Measurements from ENCODE around the gene STAC3.

The STAC3 gene

DNA sequence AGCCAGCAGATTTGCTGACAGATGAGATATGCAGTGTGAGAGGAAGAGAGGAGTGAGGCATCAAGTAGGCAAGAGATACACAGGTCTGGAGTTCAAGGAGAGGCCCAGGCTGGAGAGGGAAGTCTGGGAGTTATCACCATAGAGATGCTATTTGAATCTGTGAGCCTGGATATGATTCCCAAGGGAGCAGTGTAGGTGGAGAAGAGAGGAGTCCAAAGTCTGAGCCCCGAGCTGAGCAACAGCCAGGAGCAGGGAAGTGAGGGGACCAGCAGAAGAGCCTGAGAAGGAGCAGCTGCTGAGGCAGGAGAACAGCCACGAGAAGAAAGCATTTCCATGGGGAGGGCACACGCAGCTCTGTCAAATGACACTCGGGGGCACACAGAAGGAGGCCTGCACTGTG lies 54.5 kb downstream of the STAC3 start:
- Histone ChIP-seq H3K79me1 (replicated peaks; ENCODE audit: low read length, poor library complexity, severe bottlenecking) (peaks cover 11% of the 10 kb centered on the region), H2BK120ac (ENCODE audit: low read depth, low read length) (no peak overlapping the region), H2BK12ac (ENCODE audit: low read length in 2 of 2) (no peak overlapping the region), H3K14ac (ENCODE audit: low read length in 2 of 2) (no peak overlapping the region), H3K9ac (ENCODE audit: low read length) (no peak overlapping the region), H3K4me2 (ENCODE audit: low read length, poor library complexity, severe bottlenecking) (no peak overlapping the region), H2AK5ac (ENCODE audit: low read length, severe bottlenecking) (no peak overlapping the region), H4K8ac (ENCODE audit: low read length) (no peak overlapping the region), H3K27ac (ENCODE audit: low read length, poor library complexity, severe bottlenecking) (no peak overlapping the region), H3K9me3 (ENCODE audit: control insufficient read depth, low read length) (no peaks in the 10 kb centered on the region), H3K27me3 (ENCODE audit: control insufficient read depth in 1 of 2, insufficient read depth in 1 of 2, low read length in 2 of 2) (no peaks in the 10 kb centered on the region), H2BK15ac (ENCODE audit: low read depth, poor library complexity, severe bottlenecking) (no peak overlapping the region), H3K4me3 (ENCODE audit: insufficient read depth in 1 of 2, low read depth in 1 of 2, low read length in 2 of 2) (no peak overlapping the region), H2BK5ac (ENCODE audit: low read depth, low read length, poor library complexity, severe bottlenecking) (no peak overlapping the region), H3K36me3 (ENCODE audit: control insufficient read depth in 1 of 2, insufficient read depth in 2 of 2, low read depth in 1 of 2, low read length in 2 of 2) (peaks cover 100% of the 10 kb centered on the region in 2 experiments), H3K18ac (ENCODE audit: low read depth in 1 of 2, low read length in 2 of 2) (no peak overlapping the region), H3K23ac (ENCODE audit: low read length in 2 of 2) (no peak overlapping the region), H3K4me1 (ENCODE audit: control insufficient read depth, insufficient read depth, low read depth, low read length) (no peaks in the 10 kb centered on the region), H4K91ac (ENCODE audit: low read length) (no peak overlapping the region), H2AFZ (ENCODE audit: low read depth, low read length) (no peak overlapping the region), H3K4ac (ENCODE audit: low read depth in 1 of 2, low read length in 2 of 2) (no peak overlapping the region)
- 89% methylated on average over 4 of the region's 4 CpGs for WGBS
- no peak for DNase-seq

GRCh38 chr12:57195611-57196371 lies 55.2 kb downstream of the STAC3 start:
- WGBS = 90% methylated on average over 30 of the region's 34 CpGs
- no peak overlapping the region for H2BK12ac ChIP-seq (ENCODE audit: low read length in 2 of 2)
- no peak overlapping the region for H4K8ac ChIP-seq (ENCODE audit: low read length)
- H3K27ac ChIP-seq (ENCODE audit: low read length, poor library complexity, severe bottlenecking) = no peak overlapping the region
- H3K27me3 ChIP-seq (ENCODE audit: control insufficient read depth in 1 of 2, insufficient read depth in 1 of 2, low read length in 2 of 2) = no peaks in the 10 kb centered on the region
- no peak overlapping the region for H3K4me2 ChIP-seq (ENCODE audit: low read length, poor library complexity, severe bottlenecking)
- no peak overlapping the region for H2BK5ac ChIP-seq (ENCODE audit: low read depth, low read length, poor library complexity, severe bottlenecking)
- H4K91ac ChIP-seq (ENCODE audit: low read length) = no peak overlapping the region
- H3K79me1 ChIP-seq (replicated peaks; ENCODE audit: low read length, poor library complexity, severe bottlenecking) = peaks cover 11% of the 10 kb centered on the region
- no peak overlapping the region for H2AK5ac ChIP-seq (ENCODE audit: low read length, severe bottlenecking)
- H3K4me1 ChIP-seq (ENCODE audit: control insufficient read depth, insufficient read depth, low read depth, low read length) = no peaks in the 10 kb centered on the region
- no peak for DNase-seq
- no peak overlapping the region for H3K4ac ChIP-seq (ENCODE audit: low read depth in 1 of 2, low read length in 2 of 2)
- H3K9ac ChIP-seq (ENCODE audit: low read length) = no peak overlapping the region
- H2AFZ ChIP-seq (ENCODE audit: low read depth, low read length) = no peak overlapping the region
- no peaks in the 10 kb centered on the region for H3K9me3 ChIP-seq (ENCODE audit: control insufficient read depth, low read length)
- H2BK15ac ChIP-seq (ENCODE audit: low read depth, poor library complexity, severe bottlenecking) = no peak overlapping the region
- H3K4me3 ChIP-seq (ENCODE audit: insufficient read depth in 1 of 2, low read depth in 1 of 2, low read length in 2 of 2) = no peak overlapping the region
- no peak overlapping the region for H3K23ac ChIP-seq (ENCODE audit: low read length in 2 of 2)
- H3K14ac ChIP-seq (ENCODE audit: low read length in 2 of 2) = no peak overlapping the region
- no peak overlapping the region for H3K18ac ChIP-seq (ENCODE audit: low read depth in 1 of 2, low read length in 2 of 2)
- H3K36me3 ChIP-seq (ENCODE audit: control insufficient read depth in 1 of 2, insufficient read depth in 2 of 2, low read depth in 1 of 2, low read length in 2 of 2) = peaks cover 100% of the 10 kb centered on the region in 2 experiments
- H2BK120ac ChIP-seq (ENCODE audit: low read depth, low read length) = no peak overlapping the region

- WGBS = 95% methylated on average over 19 of the region's 19 CpGs
- H3K4me2 ChIP-seq (ENCODE audit: low read length, poor library complexity, severe bottlenecking) = no peak overlapping the region
- H3K4ac ChIP-seq (ENCODE audit: low read depth in 1 of 2, low read length in 2 of 2) = no peak overlapping the region
- peaks cover 100% of the 10 kb centered on the region in 2 experiments for H3K36me3 ChIP-seq (ENCODE audit: control insufficient read depth in 1 of 2, insufficient read depth in 2 of 2, low read depth in 1 of 2, low read length in 2 of 2)
- no peaks in the 10 kb centered on the region for H3K4me1 ChIP-seq (ENCODE audit: control insufficient read depth, insufficient read depth, low read depth, low read length)
- no peak overlapping the region for H4K8ac ChIP-seq (ENCODE audit: low read length)
- H2BK15ac ChIP-seq (ENCODE audit: low read depth, poor library complexity, severe bottlenecking) = no peak overlapping the region
- no peak overlapping the region for H2BK120ac ChIP-seq (ENCODE audit: low read depth, low read length)
- no peak overlapping the region for H2BK12ac ChIP-seq (ENCODE audit: low read length in 2 of 2)
- H2AFZ ChIP-seq (ENCODE audit: low read depth, low read length) = no peak overlapping the region
- no peak overlapping the region for H3K27ac ChIP-seq (ENCODE audit: low read length, poor library complexity, severe bottlenecking)
- peaks cover 11% of the 10 kb centered on the region for H3K79me1 ChIP-seq (replicated peaks; ENCODE audit: low read length, poor library complexity, severe bottlenecking)
- no peak overlapping the region for H2AK5ac ChIP-seq (ENCODE audit: low read length, severe bottlenecking)
- H2BK5ac ChIP-seq (ENCODE audit: low read depth, low read length, poor library complexity, severe bottlenecking) = no peak overlapping the region
- no peak overlapping the region for H3K9ac ChIP-seq (ENCODE audit: low read length)
- no peak for DNase-seq
- no peaks in the 10 kb centered on the region for H3K9me3 ChIP-seq (ENCODE audit: control insufficient read depth, low read length)
- no peak overlapping the region for H3K18ac ChIP-seq (ENCODE audit: low read depth in 1 of 2, low read length in 2 of 2)
- H3K4me3 ChIP-seq (ENCODE audit: insufficient read depth in 1 of 2, low read depth in 1 of 2, low read length in 2 of 2) = no peak overlapping the region
- H4K91ac ChIP-seq (ENCODE audit: low read length) = no peak overlapping the region
- no peaks in the 10 kb centered on the region for H3K27me3 ChIP-seq (ENCODE audit: control insufficient read depth in 1 of 2, insufficient read depth in 1 of 2, low read length in 2 of 2)
- H3K23ac ChIP-seq (ENCODE audit: low read length in 2 of 2) = no peak overlapping the region
- H3K14ac ChIP-seq (ENCODE audit: low read length in 2 of 2) = no peak overlapping the region
Observed at GRCh38 chr12:57195186-57195585, 55.8 kb downstream of the STAC3 start.

- Histone ChIP-seq H2BK12ac (ENCODE audit: low read length in 2 of 2) (no peak overlapping the region), H2BK15ac (ENCODE audit: low read depth, poor library complexity, severe bottlenecking) (no peak overlapping the region), H2BK120ac (ENCODE audit: low read depth, low read length) (no peak overlapping the region), H3K4ac (ENCODE audit: low read depth in 1 of 2, low read length in 2 of 2) (no peak overlapping the region), H3K27me3 (ENCODE audit: control insufficient read depth in 1 of 2, insufficient read depth in 1 of 2, low read length in 2 of 2) (no peaks in the 10 kb centered on the region), H2BK5ac (ENCODE audit: low read depth, low read length, poor library complexity, severe bottlenecking) (no peak overlapping the region), H2AK5ac (ENCODE audit: low read length, severe bottlenecking) (no peak overlapping the region), H3K9ac (ENCODE audit: low read length) (no peak overlapping the region), H3K4me1 (ENCODE audit: control insufficient read depth, insufficient read depth, low read depth, low read length) (no peaks in the 10 kb centered on the region), H3K9me3 (ENCODE audit: control insufficient read depth, low read length) (no peaks in the 10 kb centered on the region), H3K4me2 (ENCODE audit: low read length, poor library complexity, severe bottlenecking) (no peak overlapping the region), H4K8ac (ENCODE audit: low read length) (no peak overlapping the region), H3K36me3 (ENCODE audit: control insufficient read depth in 1 of 2, insufficient read depth in 2 of 2, low read depth in 1 of 2, low read length in 2 of 2) (peaks cover 100% of the 10 kb centered on the region in 2 experiments), H3K23ac (ENCODE audit: low read length in 2 of 2) (no peak overlapping the region), H2AFZ (ENCODE audit: low read depth, low read length) (no peak overlapping the region), H3K79me1 (replicated peaks; ENCODE audit: low read length, poor library complexity, severe bottlenecking) (peaks cover 9% of the 10 kb centered on the region), H4K91ac (ENCODE audit: low read length) (no peak overlapping the region), H3K4me3 (ENCODE audit: insufficient read depth in 1 of 2, low read depth in 1 of 2, low read length in 2 of 2) (no peak overlapping the region), H3K18ac (ENCODE audit: low read depth in 1 of 2, low read length in 2 of 2) (no peak overlapping the region), H3K27ac (ENCODE audit: low read length, poor library complexity, severe bottlenecking) (no peak overlapping the region), H3K14ac (ENCODE audit: low read length in 2 of 2) (no peak overlapping the region)
- WGBS = 98% methylated on average over 18 of the region's 18 CpGs
- no peak for DNase-seq
Observed at GRCh38 chr12:57194253-57194652, 56.7 kb downstream of the STAC3 start.

All from mesenchymal stem cell (in vitro differentiated cells and primary cell).